ENCODE measurements around the gene C14orf119. TPM values are rescaled to one million over a fixed set of nuclear protein-coding genes. Genes with fewer than 3 reads are reported as not detected.

Gene C14orf119
- total and polyA plus RNA-seq, 9 of the 15 experiments (the other 6 are each of a cell fraction or from before 2014, with no cell fraction given) = 36.7 to 251 (median 51.8) TPM

DNA sequence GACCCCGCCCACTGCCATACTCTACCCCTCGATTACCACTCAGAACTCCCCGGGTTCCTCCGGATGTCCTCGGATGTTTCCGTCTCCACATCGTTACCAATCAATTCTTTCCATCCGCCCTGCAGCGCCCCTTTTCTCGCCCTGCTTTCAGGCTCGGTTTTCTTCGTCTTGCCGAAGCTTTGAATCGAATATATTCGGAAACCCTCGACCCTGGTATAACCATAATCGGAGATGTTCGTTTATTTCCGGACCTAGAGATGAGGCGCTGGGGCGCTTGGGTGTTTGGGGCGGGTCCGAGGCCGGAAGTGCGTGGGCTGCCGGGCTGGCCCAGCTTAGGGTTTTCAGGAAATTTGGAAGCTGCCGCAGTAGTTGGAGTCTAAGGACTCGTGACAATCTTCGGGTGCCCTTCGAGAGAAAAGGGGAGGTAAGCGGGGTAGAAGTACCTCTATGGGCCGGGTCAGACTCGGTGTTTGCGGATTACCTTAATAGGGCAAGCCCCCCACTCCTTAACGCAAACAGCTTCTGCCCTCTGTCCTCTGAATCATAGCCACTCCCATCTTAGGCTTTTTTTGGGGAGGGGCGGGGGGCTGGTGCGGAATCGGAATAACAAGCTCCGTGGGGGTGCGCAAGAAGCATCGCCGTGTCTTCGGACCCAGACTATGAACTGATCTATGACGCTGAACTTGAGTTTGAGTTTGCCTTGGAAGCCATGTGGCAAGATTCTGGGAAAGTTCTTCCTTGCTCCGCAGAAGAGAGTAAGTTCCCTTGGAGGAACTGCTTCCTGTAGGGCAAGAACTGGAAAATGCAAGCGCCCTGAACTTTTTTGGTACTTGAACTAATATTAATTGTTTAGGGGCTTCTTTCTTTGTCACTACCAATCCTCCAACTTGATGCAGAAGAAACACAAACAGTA lies at the start of gene C14orf119 (continued):
- TF ChIP-seq, protein P1, sequence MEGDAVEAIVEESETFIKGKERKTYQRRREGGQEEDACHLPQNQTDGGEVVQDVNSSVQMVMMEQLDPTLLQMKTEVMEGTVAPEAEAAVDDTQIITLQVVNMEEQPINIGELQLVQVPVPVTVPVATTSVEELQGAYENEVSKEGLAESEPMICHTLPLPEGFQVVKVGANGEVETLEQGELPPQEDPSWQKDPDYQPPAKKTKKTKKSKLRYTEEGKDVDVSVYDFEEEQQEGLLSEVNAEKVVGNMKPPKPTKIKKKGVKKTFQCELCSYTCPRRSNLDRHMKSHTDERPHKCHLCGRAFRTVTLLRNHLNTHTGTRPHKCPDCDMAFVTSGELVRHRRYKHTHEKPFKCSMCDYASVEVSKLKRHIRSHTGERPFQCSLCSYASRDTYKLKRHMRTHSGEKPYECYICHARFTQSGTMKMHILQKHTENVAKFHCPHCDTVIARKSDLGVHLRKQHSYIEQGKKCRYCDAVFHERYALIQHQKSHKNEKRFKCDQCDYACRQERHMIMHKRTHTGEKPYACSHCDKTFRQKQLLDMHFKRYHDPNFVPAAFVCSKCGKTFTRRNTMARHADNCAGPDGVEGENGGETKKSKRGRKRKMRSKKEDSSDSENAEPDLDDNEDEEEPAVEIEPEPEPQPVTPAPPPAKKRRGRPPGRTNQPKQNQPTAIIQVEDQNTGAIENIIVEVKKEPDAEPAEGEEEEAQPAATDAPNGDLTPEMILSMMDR (IDR thresholded peaks at IDR 0.05 in 2 of 3, conservative IDR thresholded peaks at IDR 0.05 in 1 of 3; ENCODE audit: insufficient read depth in 2 of 3, low read depth in 1 of 3, low read length in 3 of 3) = no peak
- TF ChIP-seq CEBPG (CRISPR knock-in tag; IDR thresholded peaks at IDR 0.05) (no peak), CEBPG (tag; conservative IDR thresholded peaks at IDR 0.05 in 1 of 2, IDR thresholded peaks at IDR 0.05 in 1 of 2) (no peak), ZNF431 (CRISPR knock-in tag; IDR thresholded peaks at IDR 0.05) (no peak), ZNF584 (CRISPR knock-in tag; IDR thresholded peaks at IDR 0.05; ENCODE audit: low read depth) (no peak), ASH1L (IDR thresholded peaks at IDR 0.05; ENCODE audit: borderline replicate concordance, low read depth, partially characterized antibody) (no peak), TAF9B (IDR thresholded peaks at IDR 0.05; ENCODE audit: partially characterized antibody) (peak; percentile 64), POLR3A (IDR thresholded peaks at IDR 0.05; ENCODE audit: borderline replicate concordance, extremely low read depth, insufficient read depth, insufficient read length) (no peak), GTF2A2 (tag; IDR thresholded peaks at IDR 0.05) (no peak), MAFF (IDR thresholded peaks at IDR 0.05; ENCODE audit: low read length) (no peak), ZC3H8 (IDR thresholded peaks at IDR 0.05) (no peak)
- TF ChIP-seq, protein P2, sequence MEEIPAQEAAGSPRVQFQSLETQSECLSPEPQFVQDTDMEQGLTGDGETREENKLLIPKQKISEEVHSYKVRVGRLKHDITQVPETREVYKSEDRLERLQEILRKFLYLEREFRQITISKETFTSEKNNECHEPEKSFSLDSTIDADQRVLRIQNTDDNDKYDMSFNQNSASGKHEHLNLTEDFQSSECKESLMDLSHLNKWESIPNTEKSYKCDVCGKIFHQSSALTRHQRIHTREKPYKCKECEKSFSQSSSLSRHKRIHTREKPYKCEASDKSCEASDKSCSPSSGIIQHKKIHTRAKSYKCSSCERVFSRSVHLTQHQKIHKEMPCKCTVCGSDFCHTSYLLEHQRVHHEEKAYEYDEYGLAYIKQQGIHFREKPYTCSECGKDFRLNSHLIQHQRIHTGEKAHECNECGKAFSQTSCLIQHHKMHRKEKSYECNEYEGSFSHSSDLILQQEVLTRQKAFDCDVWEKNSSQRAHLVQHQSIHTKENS (CRISPR knock-in tag; IDR thresholded peaks at IDR 0.05) = no peak
- TF ChIP-seq, protein P3, sequence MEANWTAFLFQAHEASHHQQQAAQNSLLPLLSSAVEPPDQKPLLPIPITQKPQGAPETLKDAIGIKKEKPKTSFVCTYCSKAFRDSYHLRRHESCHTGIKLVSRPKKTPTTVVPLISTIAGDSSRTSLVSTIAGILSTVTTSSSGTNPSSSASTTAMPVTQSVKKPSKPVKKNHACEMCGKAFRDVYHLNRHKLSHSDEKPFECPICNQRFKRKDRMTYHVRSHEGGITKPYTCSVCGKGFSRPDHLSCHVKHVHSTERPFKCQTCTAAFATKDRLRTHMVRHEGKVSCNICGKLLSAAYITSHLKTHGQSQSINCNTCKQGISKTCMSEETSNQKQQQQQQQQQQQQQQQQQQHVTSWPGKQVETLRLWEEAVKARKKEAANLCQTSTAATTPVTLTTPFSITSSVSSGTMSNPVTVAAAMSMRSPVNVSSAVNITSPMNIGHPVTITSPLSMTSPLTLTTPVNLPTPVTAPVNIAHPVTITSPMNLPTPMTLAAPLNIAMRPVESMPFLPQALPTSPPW (CRISPR knock-in tag; IDR thresholded peaks at IDR 0.05) = peak; percentile 89
- TF ChIP-seq, protein P4, sequence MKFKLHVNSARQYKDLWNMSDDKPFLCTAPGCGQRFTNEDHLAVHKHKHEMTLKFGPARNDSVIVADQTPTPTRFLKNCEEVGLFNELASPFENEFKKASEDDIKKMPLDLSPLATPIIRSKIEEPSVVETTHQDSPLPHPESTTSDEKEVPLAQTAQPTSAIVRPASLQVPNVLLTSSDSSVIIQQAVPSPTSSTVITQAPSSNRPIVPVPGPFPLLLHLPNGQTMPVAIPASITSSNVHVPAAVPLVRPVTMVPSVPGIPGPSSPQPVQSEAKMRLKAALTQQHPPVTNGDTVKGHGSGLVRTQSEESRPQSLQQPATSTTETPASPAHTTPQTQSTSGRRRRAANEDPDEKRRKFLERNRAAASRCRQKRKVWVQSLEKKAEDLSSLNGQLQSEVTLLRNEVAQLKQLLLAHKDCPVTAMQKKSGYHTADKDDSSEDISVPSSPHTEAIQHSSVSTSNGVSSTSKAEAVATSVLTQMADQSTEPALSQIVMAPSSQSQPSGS (CRISPR knock-in tag; IDR thresholded peaks at IDR 0.05) = no peak
- TF ChIP-seq, protein P5, sequence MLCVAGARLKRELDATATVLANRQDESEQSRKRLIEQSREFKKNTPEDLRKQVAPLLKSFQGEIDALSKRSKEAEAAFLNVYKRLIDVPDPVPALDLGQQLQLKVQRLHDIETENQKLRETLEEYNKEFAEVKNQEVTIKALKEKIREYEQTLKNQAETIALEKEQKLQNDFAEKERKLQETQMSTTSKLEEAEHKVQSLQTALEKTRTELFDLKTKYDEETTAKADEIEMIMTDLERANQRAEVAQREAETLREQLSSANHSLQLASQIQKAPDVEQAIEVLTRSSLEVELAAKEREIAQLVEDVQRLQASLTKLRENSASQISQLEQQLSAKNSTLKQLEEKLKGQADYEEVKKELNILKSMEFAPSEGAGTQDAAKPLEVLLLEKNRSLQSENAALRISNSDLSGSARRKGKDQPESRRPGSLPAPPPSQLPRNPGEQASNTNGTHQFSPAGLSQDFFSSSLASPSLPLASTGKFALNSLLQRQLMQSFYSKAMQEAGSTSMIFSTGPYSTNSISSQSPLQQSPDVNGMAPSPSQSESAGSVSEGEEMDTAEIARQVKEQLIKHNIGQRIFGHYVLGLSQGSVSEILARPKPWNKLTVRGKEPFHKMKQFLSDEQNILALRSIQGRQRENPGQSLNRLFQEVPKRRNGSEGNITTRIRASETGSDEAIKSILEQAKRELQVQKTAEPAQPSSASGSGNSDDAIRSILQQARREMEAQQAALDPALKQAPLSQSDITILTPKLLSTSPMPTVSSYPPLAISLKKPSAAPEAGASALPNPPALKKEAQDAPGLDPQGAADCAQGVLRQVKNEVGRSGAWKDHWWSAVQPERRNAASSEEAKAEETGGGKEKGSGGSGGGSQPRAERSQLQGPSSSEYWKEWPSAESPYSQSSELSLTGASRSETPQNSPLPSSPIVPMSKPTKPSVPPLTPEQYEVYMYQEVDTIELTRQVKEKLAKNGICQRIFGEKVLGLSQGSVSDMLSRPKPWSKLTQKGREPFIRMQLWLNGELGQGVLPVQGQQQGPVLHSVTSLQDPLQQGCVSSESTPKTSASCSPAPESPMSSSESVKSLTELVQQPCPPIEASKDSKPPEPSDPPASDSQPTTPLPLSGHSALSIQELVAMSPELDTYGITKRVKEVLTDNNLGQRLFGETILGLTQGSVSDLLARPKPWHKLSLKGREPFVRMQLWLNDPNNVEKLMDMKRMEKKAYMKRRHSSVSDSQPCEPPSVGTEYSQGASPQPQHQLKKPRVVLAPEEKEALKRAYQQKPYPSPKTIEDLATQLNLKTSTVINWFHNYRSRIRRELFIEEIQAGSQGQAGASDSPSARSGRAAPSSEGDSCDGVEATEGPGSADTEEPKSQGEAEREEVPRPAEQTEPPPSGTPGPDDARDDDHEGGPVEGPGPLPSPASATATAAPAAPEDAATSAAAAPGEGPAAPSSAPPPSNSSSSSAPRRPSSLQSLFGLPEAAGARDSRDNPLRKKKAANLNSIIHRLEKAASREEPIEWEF (CRISPR knock-in tag; IDR thresholded peaks at IDR 0.05) = no peak

Data from K562 (cell line).